CD1c-positive myeloid dendritic cell (primary cell): Measurements from ENCODE around the gene TPCN2.
"Not testable (repeated sequence)": the region's sequence is repeated elsewhere in the genome, so short reads cannot be mapped to it uniquely, and the experiment has no call there.

Experiments used
- DNase-seq: peaks from one replicate; pipeline ENCODE4 v3.0.0-alpha.2; 2016; ENCODE audit errors: extremely low spot score

TPCN2 gene

DNA sequence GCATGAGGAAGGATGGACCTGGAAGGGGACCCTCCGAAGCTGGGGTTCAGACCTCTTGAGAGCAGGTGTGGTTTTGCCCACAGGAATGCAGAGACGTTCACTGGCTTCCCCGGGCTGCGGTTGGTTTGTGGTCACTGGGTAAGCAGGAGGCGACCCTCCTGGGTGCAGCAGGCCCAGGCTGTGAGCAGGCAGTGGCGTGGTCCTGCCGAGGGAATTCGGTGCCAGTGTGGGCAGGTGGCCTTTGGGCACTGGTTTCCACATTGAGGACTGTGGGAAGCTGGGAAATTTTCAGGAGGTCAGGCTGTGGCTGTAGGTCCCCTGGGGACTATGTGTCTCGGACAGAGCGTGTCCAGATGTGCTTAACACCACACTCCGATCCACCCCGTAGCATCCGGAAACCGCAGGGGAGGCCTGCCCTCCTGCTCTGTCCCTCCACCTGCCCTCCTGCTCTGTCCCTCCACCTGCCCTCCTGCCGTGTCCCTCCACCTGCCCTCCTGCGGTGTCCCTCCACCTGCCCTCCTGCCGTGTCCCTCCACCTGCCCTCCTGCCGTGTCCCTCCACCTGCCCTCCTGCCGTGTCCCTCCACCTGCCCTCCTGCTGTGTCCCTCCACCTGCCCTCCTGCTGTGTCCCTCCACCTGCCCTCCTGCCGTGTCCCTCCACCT lies 27.5 kb downstream of the TPCN2 start:
- no peak for DNase-seq

DNA sequence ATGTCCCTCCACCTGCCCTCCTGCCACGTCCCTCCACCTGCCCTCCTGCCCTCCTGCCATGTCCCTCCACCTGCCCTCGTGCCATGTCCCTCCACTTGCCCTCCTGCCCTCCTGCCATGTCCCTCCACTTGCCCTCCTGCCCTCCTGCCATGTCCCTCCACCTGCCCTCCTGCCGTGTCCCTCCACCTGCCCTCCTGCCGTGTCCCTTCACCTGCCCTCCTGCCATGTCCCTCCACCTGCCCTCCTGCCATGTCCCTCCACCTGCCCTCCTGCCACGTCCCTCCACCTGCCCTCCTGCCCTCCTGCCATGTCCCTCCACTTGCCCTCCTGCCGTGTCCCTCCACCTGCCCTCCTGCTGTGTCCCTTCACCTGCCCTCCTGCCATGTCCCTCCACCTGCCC lies 28.2 kb downstream of the TPCN2 start:
- not testable (repeated sequence) for DNase-seq

DNA sequence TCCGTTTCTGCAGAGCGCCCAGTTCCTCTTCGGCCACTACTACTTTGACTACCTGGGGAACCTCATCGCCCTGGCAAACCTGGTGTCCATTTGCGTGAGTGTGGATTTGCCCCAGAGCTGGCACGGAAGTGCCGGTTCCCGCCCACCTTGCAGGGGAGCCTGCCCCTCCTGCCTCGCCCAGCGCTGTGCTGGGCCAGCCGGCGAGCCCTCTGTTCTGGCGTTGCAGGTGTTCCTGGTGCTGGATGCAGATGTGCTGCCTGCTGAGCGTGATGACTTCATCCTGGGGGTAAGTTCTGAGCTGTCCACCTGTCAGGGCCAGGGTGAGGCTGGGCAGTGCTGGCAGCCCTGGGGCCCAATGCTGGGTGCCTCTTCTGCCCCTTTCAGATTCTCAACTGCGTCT lies 29.8 kb downstream of the TPCN2 start:
- DNase-seq: no peak

DNA sequence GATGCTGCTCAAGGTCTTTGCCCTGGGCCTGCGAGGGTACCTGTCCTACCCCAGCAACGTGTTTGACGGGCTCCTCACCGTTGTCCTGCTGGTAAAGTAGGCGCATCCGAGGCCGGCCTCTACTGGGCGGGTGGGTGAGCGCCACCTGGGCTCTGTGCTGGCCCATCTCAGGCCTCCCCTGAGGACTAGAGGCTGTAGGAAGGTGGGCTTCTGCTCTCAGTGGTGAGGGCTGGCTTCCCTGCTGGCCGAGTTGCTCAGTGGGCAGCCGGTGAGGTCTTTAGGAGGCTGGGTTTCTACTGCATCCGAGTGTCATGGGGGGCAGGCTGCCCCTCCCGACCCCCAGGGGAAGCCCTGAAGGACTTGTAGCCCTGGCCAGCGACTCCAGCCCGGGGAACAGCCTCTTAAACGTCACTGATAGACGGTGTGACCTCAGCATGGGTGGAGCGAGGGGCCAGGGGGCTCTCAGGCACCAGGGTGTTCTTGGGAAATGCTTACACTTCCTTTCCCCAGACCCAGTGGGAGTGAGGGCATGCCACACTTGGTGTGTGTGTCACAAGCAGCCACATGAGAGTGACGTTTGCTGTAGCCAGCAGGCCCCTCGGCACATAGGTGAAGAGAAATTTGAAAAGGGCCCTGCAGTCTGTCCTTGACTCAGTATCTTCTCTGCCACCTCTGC lies 30.3 kb downstream of the TPCN2 start:
- DNase-seq: peak; percentile 92

DNA sequence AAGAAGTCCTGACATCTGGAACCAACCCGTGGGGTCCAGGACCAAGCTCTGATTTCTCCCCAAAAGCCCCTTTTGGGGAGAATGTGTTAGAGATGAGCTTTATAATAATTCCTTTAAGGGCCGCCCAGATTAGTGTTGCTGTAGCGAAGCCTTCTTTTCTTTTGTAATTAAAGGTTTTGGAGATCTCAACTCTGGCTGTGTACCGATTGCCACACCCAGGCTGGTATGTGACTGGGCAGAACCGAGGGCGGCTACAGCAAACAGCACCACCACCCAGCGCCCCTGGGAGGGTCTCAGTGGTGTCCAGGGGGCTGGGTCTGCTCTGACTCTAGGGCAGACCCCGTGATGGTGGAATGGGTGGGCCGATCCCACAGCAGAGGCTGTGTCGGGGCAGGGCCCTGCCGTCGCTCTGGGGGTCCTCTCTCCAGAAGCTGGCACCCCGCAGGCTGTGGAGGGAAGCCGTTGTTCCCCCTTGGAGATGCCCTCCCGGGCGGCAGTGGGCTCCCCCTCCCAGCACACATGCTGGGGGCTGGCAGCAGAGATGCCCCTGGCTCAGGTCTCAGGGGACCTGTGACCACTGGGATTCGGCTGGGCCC lies 31.0 kb downstream of the TPCN2 start:
- DNase-seq: peak; percentile 30

DNA sequence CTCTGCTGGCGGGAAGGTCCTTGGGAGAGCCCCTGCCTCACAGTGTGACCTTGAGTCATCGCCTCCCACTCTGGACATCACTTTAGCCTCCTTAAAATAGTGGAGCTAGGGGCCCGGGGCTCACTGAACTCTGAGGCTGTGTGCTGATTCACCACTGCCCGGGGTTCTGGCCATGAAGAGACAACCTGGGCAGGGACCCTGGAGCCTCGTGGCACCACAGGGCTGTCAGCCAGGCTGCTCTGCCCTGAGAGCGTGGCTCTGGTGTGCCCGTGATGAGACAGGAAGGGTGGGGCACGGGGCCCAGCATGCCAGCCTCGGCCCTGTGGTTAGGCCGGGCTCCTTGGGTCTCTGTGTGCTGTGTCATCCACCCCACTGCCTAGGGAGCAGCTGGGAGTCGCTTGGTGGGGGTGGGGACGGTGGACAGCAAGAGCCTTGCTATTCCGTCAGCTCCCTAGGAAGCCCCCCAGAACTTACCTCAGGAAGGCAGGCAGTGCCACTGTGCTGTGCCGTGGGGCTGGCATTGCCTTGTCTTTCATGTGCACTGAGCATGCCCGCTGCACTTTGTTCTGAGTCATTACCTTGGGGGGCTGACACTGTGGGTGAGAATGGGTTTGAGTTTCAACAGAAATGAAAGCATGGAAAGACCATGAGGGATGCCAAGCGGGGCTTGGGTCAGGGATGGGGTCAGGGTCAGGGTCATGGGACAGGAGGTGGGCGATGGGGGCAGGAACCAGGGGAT lies 31.7 kb downstream of the TPCN2 start:
- peak; percentile 73 for DNase-seq

DNA sequence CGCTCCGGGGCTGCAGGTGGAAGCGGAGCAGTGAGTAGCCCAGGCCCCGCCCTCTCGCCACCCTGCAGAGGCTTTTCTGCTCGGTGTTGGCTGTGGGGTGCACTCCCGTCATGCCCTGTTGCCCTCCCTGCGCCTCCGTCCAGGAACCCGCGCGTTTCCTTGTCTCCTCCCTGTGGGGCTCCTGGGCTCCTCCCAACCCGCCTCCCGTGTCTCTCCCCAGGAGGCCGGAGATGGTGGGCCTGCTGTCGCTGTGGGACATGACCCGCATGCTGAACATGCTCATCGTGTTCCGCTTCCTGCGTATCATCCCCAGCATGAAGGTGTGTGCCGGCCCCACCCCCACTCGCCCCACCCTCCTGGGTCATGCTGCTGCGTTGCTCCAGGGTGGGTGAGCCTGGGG lies 32.4 kb downstream of the TPCN2 start:
- no peak for DNase-seq

DNA sequence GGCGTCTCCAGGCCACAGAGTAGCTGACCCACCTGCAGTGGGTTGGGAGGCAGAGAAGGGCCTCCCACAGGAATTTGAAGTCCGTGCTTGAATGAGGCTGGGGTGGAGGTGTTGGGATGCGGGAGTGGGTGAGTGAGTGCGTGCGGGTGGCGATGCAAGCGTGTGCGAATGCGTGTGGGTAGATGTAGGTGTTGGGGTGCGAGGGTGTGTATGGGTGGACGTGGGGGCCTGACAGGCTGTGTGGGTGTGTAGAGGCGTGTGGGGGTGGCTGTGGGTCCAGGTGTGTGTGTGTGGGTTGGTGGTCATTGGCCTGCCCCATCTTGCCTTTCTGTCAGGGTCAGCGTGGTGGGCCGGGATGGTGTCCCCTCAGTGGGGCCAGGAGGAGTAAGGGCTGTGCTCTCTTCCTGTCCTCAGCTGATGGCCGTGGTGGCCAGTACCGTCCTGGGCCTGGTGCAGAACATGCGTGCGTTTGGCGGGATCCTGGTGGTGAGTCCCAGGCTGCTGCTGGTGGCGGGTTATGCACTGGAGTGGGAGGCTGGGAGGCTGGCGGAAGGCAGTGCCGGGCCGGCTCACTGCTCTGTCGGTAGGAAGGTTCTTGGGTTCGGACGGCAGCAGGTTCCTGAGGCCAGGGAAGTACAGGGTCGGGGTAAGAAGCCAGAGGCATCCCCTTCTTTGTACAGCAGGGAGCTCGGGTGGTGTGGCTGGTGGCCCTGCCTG lies 35.0 kb downstream of the TPCN2 start:
- no peak for DNase-seq

DNA sequence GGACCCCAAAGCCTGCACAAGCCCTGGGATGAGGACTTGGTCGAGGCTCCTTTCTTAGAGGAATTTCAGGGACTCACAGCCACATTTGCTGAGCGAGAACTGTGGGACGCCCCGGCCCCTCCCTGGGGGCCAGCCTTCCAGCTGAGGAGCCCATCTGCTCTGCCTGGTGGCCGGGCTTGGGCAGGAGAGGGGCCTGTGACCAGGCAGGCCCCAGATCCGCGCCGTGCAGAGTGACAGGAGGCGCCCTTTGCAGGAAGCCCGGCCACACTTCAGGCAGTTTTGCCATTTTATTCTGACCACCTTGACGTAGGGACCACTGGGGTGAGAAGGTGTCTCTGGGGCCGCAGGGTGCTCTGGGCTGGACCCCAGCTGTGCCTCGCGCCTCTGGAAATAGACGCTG lies 35.6 kb downstream of the TPCN2 start:
- no peak for DNase-seq

DNA sequence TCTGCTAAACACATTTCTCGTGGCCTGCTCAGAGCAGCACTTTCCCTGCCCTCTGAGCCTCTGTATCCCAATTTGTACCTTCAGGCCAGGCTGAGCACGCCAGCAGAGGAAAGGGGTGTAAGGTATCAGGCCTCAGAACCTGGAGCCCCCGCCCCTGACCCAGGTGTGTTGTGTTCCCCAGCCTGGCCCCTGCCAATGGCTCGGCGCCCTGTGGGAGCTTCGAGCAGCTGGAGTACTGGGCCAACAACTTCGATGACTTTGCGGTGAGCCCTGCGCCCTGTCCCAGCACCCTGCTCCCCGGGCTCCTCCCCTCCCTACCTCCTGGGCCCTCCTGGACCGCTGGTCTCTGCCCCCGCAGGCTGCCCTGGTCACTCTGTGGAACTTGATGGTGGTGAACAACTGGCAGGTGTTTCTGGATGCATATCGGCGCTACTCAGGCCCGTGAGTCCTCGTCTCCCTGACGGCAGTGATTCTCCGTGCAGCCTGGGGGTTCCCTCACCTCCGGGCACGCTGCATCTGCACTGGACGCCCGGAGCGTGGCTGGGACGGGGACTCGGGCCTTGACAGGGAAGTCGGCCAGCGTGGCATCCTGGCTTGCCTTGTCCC lies 36.9 kb downstream of the TPCN2 start:
- DNase-seq: no peak

DNA sequence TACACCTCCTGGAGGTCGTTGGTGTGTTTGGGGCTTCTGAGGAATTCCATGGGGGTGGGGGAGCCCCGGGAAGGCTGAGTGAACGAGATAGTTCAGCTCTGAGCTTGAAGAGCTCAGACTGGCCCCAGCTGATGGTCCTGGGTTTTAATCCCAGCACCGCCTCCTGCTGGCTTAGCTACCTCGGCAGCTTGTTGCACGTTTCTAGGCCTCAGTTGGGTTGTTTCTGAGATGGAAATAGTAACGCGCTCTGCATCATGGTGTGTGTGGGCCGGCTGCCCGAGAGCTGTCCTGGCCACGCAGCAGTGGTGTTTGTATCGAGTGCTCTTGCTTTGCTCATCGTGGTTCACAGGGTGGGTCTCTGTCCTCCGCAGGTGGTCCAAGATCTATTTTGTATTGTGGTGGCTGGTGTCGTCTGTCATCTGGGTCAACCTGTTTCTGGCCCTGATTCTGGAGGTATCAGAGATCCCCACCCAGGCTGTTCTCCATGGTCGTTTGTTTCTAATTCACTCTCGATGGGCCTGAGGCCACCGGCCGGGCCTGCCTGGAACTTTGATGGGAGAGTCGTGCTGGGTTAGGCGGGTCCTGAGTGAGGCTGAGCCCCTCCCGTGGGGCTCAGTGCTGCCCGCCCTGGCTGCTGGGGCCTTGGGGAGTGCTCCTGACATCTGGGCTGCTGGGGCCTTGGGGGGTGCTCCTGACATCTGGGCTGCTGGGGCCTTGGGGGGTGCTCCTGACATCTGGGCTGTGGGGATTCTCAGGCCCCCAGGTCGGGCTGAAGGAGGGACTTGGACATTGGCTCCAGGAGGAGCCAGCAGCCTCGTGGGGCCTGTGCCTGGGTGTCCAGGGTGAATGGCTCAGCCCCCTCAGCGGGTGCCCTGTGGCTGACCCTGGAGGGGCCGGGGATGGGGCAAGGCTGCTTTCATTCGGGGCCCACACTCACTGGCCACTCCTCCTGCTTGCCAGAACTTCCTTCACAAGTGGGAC lies 37.7 kb downstream of the TPCN2 start:
- no peak for DNase-seq

DNA sequence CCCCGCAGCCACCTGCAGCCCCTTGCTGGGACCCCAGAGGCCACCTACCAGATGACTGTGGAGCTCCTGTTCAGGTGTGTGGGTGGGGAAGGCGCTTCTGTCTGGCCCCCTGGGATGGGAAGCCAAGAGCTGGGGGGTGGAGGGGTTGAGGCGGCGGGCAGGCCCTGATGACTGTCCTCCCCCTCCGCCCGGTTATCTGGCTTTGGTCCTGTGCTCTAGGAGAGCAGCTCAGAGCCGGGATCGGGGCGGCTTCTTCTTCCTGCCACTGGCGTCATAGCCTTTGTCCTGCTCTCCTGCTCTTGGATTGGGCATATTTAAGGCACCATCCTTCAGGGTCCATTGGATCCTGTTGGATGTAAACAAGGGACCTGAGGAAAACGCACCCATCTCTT lies 38.4 kb downstream of the TPCN2 start:
- DNase-seq: no peak

DNA sequence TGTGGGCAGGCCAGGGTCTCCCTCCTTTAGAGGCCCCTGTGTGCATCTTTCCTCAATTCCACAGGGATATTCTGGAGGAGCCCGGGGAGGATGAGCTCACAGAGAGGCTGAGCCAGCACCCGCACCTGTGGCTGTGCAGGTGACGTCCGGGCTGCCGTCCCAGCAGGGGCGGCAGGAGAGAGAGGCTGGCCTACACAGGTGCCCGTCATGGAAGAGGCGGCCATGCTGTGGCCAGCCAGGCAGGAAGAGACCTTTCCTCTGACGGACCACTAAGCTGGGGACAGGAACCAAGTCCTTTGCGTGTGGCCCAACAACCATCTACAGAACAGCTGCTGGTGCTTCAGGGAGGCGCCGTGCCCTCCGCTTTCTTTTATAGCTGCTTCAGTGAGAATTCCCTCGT lies 39.1 kb downstream of the TPCN2 start:
- no peak for DNase-seq

DNA sequence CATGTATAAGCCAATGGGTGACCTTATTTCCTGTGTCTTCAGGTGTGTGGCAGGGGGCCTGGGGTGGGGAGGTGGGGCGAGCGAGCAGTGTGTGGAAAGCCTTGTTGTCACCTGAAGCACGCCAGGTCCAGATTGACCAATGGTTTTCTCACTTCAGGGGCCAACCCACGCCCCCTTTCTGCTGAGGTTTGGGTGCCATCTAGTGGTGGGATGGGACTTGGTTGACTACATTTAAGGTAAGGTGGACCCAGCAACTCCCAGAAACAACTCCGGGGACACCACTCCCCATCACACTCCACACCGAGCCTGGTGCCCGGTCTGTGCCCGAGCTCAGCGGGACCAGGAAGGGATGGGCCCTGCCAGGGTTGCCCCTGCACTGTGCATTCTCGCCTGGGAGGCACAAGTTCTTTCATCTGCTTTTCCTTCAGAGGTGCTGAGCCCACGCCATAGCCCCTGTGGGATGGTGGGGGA lies 40.0 kb downstream of the TPCN2 start:
- peak; percentile 75 for DNase-seq

DNA sequence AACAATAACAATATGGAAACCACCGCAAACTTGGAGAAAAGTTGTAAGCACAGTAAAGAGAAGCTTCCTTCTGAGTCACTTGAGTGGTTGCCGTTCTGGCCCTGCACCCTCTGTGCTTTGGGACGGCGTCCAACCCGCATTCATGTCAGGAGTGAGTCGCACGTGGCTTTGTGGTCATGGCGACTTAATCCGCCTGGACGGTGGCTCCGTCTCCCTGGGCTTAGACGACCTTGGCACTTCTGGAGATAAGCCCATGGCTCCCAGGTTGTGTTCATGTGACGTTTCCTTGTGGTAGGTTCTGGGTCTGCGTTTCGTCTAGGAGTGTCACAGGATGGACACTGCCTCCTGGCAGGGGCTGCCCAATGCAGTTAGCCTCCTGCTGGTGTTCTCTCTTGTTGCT lies 40.5 kb downstream of the TPCN2 start:
- DNase-seq: no peak

DNA sequence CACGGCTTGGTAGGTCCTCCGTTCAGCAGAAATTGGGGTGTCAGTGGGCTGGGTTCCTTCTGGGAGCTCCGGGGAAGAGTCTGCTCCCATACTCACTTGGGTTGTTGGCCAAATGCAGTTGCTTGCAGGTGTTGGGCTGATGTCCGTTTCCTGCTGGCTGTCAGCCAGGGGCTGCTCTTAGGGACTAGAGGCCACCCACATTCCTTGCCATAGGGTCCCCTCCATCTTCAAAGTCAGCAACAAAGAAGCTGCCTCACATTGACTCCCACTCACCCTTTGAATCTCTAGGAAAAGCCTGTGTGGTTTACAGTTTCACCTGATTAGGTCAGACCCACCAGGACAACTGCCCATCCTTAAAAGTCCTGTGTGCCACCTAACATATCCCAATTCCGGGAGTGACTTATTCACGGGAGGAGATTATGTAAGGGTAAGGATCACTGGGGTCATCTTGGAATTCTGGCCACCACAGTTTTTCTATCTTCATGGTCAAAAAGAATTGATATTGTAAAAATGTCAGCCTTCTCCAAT lies 43.0 kb downstream of the TPCN2 start:
- no peak for DNase-seq

DNA sequence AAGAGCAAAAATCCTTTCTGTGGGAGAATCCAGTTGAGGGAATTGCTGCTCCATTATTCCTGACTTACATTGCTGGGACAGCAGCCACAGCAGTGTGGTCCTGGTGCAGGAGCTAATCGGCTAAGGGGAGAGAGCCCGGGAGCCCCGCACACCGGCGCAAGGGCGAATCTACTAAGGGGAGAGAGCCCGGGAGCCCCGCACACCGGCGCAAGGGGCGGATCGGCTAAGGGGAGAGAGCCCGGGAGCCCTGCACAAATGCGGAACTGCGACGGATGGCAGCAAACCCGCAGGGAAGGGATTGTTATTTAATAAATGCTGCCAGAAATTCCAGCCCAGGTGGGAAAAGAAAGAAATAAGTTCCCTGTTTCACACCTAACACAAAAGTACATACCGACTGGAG lies 43.5 kb downstream of the TPCN2 start:
- DNase-seq: no peak

DNA sequence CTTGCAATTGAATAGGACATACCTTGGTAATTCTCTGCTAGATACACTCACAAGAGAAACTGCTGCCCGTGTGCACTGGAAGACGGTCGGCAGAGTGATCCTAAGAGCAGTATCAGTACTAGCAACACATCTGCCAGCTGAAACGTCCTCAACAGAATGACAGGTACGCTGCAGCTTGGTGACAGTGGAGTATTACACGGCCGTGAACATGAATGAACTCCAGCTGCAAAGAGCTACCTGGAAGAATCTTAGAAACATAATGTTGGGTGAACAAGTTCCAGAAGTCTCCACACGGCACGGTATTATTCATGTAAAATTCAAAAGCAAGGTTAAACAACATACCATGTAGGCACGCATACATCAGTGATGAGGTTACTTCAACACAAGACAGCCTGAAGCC lies 44.4 kb downstream of the TPCN2 start:
- no peak for DNase-seq

DNA sequence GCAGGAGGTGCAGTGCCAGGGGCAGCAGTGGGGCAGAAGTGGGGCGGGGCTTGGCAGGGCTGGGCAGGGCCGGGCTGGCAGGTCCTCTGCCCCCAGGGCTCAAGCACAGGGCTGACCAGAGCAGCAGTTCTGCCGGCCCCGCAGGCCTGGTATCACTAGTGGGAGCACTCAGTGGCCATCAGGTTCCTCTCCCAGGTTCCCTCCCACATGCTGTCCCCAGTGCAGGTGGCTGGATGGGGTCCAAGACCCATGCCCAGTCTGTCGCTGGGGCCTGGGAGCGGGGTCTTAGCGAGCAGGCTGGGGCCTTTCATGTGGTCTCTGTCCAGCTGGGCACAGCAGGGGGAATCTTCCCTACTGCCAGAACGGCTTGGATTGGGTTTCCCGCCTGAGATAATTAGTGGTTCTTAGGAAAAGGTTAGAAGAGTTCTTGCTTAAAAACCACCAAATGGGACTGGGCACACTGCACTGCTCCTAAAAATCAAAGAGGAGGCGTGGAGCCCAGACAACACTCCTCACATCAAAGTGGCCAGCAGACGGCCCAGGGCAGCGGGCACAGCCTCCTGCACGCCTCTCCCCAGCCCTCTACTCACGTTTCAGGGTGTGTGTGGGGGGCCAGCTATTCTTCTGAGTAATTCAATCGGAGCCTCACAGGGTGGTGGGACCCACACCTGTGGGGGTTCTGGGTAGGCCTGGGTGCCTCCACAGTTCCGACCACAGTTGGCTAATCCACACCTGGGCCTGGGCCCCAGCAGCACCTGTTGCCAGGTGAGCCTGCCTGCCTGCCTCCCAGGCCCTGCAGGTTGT lies 45.6 kb downstream of the TPCN2 start:
- no peak for DNase-seq
